ENCODE measurements around the gene EEIG2. TPM values are rescaled to one million over a fixed set of nuclear protein-coding genes. Genes with fewer than 3 reads are reported as not detected.

Gene EEIG2
- total and polyA plus RNA-seq, 2 donors (not counting 1 experiment from before 2014, with no cell fraction given): 4.4 to 13.6 TPM

DNA sequence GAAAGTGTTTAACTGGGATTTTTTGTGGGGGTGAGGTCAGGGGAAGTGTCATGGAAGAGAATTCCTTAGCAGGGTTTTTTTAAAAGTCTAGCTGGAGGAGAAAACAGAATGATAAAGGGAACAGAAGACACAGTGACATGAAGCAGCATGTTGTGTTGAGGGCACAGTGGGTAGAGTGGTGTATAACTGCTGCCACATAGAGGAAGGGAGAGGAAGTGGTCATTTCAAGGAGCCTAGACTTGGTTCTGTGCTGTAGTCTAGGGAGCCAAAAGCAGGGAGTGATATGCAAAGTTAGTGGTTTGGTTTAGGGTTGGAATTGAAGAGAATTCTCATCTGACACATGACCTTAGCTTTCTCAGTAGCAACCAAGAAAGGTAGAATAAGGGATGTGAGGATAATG is 10.2 kb downstream of the EEIG2 start:
- intact Hi-C loops (cut with micrococcal nuclease): no loop called here
- CTCF ChIA-PET: interaction anchor here (0.5 to 4.8 kb wide), 7 partner anchors 10 to 73 kb away, joined by 3 to 34 read pairs (median 3); partner anchors contain the start of gene EEIG2
- Histone ChIP-seq H3K4me3 (ENCODE audit: control extremely low read depth in 1 of 5, extremely low read depth in 1 of 5, insufficient read depth in 1 of 5, low read depth in 2 of 5, low read length in 4 of 5) (no peak overlapping the region), H3K27ac (ENCODE audit: low read length in 2 of 2) (no peak overlapping the region), H3K4me1 (ENCODE audit: control insufficient read depth in 2 of 2, insufficient read depth in 2 of 2, low read length in 2 of 2) (peaks cover 7 to 8% of the 10 kb centered on the region in 2 donors), H2AFZ (ENCODE audit: insufficient read depth, low read depth, low read length, poor library complexity, severe bottlenecking) (no peak overlapping the region), H3K27me3 (replicated peaks in 1 of 4; ENCODE audit: control extremely low read depth in 1 of 4, control insufficient read depth in 3 of 4, insufficient read depth in 4 of 4, low read length in 3 of 4) (no peaks in the 10 kb centered on the region), H3K9me3 (ENCODE audit: control extremely low read depth in 1 of 3, control insufficient read depth in 2 of 3, insufficient read depth in 1 of 3, low read length in 2 of 3) (no peaks in the 10 kb centered on the region), H3K4me2 (replicated peaks; ENCODE audit: low read depth, low read length, poor library complexity, severe bottlenecking) (no peak overlapping the region), H3K9ac (ENCODE audit: low read length) (no peak overlapping the region), H3K79me2 (ENCODE audit: control insufficient read depth, insufficient read depth, low read length) (peaks cover 86% of the 10 kb centered on the region), H4K20me1 (ENCODE audit: control insufficient read depth, insufficient read depth, low read length, poor library complexity, severe bottlenecking) (peaks cover 44% of the 10 kb centered on the region), H3K36me3 (replicated peaks in 1 of 2; ENCODE audit: control extremely low read depth in 1 of 2, control insufficient read depth in 1 of 2, extremely low read depth in 1 of 2, insufficient read depth in 2 of 2, low read length in 1 of 2) (peaks cover 0 to 2% of the 10 kb centered on the region in 2 experiments)
- no peak for TF ChIP-seq EZH2 (IDR thresholded peaks at IDR 0.05; ENCODE audit: borderline replicate concordance, insufficient read depth, low read depth, low read length, poor library complexity, severe bottlenecking)
- TF ChIP-seq, protein P1, sequence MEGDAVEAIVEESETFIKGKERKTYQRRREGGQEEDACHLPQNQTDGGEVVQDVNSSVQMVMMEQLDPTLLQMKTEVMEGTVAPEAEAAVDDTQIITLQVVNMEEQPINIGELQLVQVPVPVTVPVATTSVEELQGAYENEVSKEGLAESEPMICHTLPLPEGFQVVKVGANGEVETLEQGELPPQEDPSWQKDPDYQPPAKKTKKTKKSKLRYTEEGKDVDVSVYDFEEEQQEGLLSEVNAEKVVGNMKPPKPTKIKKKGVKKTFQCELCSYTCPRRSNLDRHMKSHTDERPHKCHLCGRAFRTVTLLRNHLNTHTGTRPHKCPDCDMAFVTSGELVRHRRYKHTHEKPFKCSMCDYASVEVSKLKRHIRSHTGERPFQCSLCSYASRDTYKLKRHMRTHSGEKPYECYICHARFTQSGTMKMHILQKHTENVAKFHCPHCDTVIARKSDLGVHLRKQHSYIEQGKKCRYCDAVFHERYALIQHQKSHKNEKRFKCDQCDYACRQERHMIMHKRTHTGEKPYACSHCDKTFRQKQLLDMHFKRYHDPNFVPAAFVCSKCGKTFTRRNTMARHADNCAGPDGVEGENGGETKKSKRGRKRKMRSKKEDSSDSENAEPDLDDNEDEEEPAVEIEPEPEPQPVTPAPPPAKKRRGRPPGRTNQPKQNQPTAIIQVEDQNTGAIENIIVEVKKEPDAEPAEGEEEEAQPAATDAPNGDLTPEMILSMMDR (IDR thresholded peaks at IDR 0.05): peak; percentile 56
- H3K4me3 Mint-ChIP-seq: no peak overlapping the region
- H3K27ac Mint-ChIP-seq: no peak overlapping the region
- peaks cover 5% of the 10 kb centered on the region for H3K4me1 Mint-ChIP-seq
- no peaks in the 10 kb centered on the region for H3K9me3 Mint-ChIP-seq (ENCODE audit: insufficient read depth)
- no peaks in the 10 kb centered on the region for H3K27me3 Mint-ChIP-seq
- DNase-seq (peak; percentile 43), ATAC-seq (ENCODE audit: low read depth) (peak; percentile 97)
- POLR2A ChIA-PET: no interaction called here

DNA sequence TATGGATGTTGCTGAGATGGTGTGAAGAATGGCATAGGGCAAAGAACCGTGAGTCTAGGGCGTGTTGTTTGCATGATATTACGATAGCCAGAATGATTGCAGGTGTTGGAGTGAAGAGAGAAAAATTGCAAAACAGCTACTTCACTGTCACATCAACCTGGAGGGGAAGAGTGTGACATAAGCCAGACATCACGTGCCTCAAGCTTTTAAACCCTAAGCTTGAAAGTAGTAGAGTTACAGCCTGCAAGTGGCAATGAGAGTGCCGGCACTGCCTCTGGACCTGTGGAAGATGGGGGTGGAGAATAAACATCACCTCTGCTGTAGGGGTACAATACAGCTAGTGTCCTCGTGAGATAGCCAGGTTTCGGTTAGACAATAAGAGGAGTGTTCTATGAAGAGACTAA is 11.1 kb downstream of the EEIG2 start:
- Mint-ChIP-seq H3K9me3 (ENCODE audit: insufficient read depth) (no peaks in the 10 kb centered on the region), H3K27ac (no peak overlapping the region), H3K4me3 (no peak overlapping the region), H3K4me1 (peaks cover 5% of the 10 kb centered on the region), H3K27me3 (no peaks in the 10 kb centered on the region)
- ChIA-PET POLR2A (no interaction called here), CTCF (interaction anchor here (0.6 to 4.8 kb wide), 5 partner anchors 11 to 73 kb away, joined by 3 to 34 read pairs (median 4); partner anchors contain the start of gene EEIG2)
- Histone ChIP-seq H3K9ac (ENCODE audit: low read length) (no peak overlapping the region), H3K4me2 (replicated peaks; ENCODE audit: low read depth, low read length, poor library complexity, severe bottlenecking) (no peak overlapping the region), H3K4me1 (ENCODE audit: control insufficient read depth in 2 of 2, insufficient read depth in 2 of 2, low read length in 2 of 2) (peaks cover 7 to 8% of the 10 kb centered on the region in 2 donors), H3K27me3 (replicated peaks in 1 of 4; ENCODE audit: control extremely low read depth in 1 of 4, control insufficient read depth in 3 of 4, insufficient read depth in 4 of 4, low read length in 3 of 4) (no peaks in the 10 kb centered on the region), H2AFZ (ENCODE audit: insufficient read depth, low read depth, low read length, poor library complexity, severe bottlenecking) (no peak overlapping the region), H3K79me2 (ENCODE audit: control insufficient read depth, insufficient read depth, low read length) (peaks cover 87% of the 10 kb centered on the region), H3K36me3 (replicated peaks in 1 of 2; ENCODE audit: control extremely low read depth in 1 of 2, control insufficient read depth in 1 of 2, extremely low read depth in 1 of 2, insufficient read depth in 2 of 2, low read length in 1 of 2) (peaks cover 2% of the 10 kb centered on the region in 2 experiments), H3K4me3 (ENCODE audit: control extremely low read depth in 1 of 5, extremely low read depth in 1 of 5, insufficient read depth in 1 of 5, low read depth in 2 of 5, low read length in 4 of 5) (no peak overlapping the region), H4K20me1 (ENCODE audit: control insufficient read depth, insufficient read depth, low read length, poor library complexity, severe bottlenecking) (peaks cover 47% of the 10 kb centered on the region), H3K9me3 (ENCODE audit: control extremely low read depth in 1 of 3, control insufficient read depth in 2 of 3, insufficient read depth in 1 of 3, low read length in 2 of 3) (no peaks in the 10 kb centered on the region), H3K27ac (ENCODE audit: low read length in 2 of 2) (no peak overlapping the region)
- TF ChIP-seq, protein P1 (IDR thresholded peaks at IDR 0.05): no peak
- TF ChIP-seq EZH2 (IDR thresholded peaks at IDR 0.05; ENCODE audit: borderline replicate concordance, insufficient read depth, low read depth, low read length, poor library complexity, severe bottlenecking): no peak
- no peak for ATAC-seq (ENCODE audit: low read depth)
- DNase-seq: no peak
- 98% methylated on average over 7 of the region's 7 CpGs for WGBS (ENCODE audit: insufficient coverage)
- intact Hi-C loops (cut with micrococcal nuclease): no loop called here
